Stomach (tissue), 9 donors: Measurements from ENCODE around the gene THSD4. TPM values are rescaled to one million over a fixed set of nuclear protein-coding genes. Genes with fewer than 3 reads are reported as not detected.

ENCODE experiments used
- DNase-seq, 2 donors: peaks; one replicate each; pipeline versions ENCODE4 v3.0.0 to v3.0.0-alpha.2; 2013 to 2019
- H3K27ac ChIP-seq, 5 donors: fragments of 200-600 bp in 4 of 5; sonication (generic) in 4 of 5; one replicate each; pipeline ENCODE4 v1.5.1; 2013 to 2019; ENCODE audit warnings: mild to moderate bottlenecking in 1 of 5, moderate library complexity in 1 of 5
- H3K27me3 ChIP-seq, 3 donors: fragments of 200-600 bp; sonication (generic); one replicate each; pipeline ENCODE4 v1.5.1; 2017 to 2019; ENCODE audit warnings: mixed run types in 1 of 3
- H3K36me3 ChIP-seq, 4 donors: fragments of 200-600 bp; sonication (generic); 1 replicate in 3 of 4; 2 replicates in 1 of 4; pipeline ENCODE4 v1.5.1; 2016 to 2019
- H3K4me1 ChIP-seq, 4 donors: fragments of 200-600 bp; sonication (generic); one replicate each; pipeline ENCODE4 v1.5.1; 2016 to 2019
- H3K4me3 ChIP-seq, 4 donors: fragments of 200-600 bp; sonication (generic) in 3 of 4; one replicate each; pipeline ENCODE4 v1.5.1; 2016 to 2019; ENCODE audit warnings: mild to moderate bottlenecking in 1 of 4
- H3K9me3 ChIP-seq, 4 donors: fragments of 200-600 bp; sonication (generic); one replicate each; pipeline ENCODE4 v1.5.1; 2016 to 2019
- EP300 ChIP-seq: sonication (generic); formaldehyde crosslinking; IDR thresholded peaks from one replicate; pipeline ENCODE4 v1.6.1; 2017; ENCODE audit warnings: antibody characterized with exemption
- POLR2A ChIP-seq, 4 donors: fragments of 450-650 bp; IDR thresholded peaks; one replicate each; pipeline ENCODE4 v1.6.1; 2016; ENCODE audit warnings: antibody characterized with exemption in 4 of 4, control low read depth in 2 of 4, mild to moderate bottlenecking in 1 of 4, moderate library complexity in 1 of 4
- POLR2AphosphoS5 ChIP-seq, 3 donors: sonication (generic); formaldehyde crosslinking; IDR thresholded peaks; one replicate each; pipeline ENCODE4 v1.6.1; 2016; ENCODE audit warnings: antibody characterized with exemption in 3 of 3
- WGBS, 5 donors: extraction: QIAGEN DNeasy Blood & Tissue Kit in 3 of 5; methylation state at CpG; one replicate each; pipeline versions ENCODE4 v1.1.5 to v1.1.7; 2013 to 2018; 5-methylcytosine and 5-hydroxymethylcytosine counted together
- intact Hi-C: fragments of 100-400 bp; cut with DNase I; formaldehyde crosslinking; loops from one replicate; pipeline ENCODE4 v1.15.1; 2023; ENCODE audit warnings: low total_unique reads
- polyA plus RNA-seq, 3 donors: library from polyadenylated mRNA; stranded (reverse); fragments of 200-250 nt; gene quantifications; one replicate each; pipeline ENCODE4 v1.2.3, GENCODE V29; 2013
- total RNA-seq, 5 donors: library from RNA; depleted of rRNA; stranded (reverse); fragments of >200 nt; gene quantifications; one replicate each; pipeline versions ENCODE4 v1.1.0 to v1.2.3, GENCODE V29; 2014 to 2016
- TF ChIP-seq, protein P1 (sequence below), 7 experiments: fragments of 450-650 bp in 4 of 7; fragments of 200-600 bp in 3 of 7; sonication (generic) in 3 of 7; IDR thresholded peaks; one replicate each; pipeline ENCODE4 v1.5.1; 2016 to 2019; ENCODE audit warnings: antibody characterized with exemption in 7 of 7, control low read depth in 2 of 7, mild to moderate bottlenecking in 1 of 7
- donor health status: healthy with polysubstance abuse.
- donor health status: Bipolar disorder and iron deficiency.
- donor health status: healthy.

Gene THSD4
- total and polyA plus RNA-seq, 8 donors, result 1.8 to 79.4 (median 22.0) TPM

DNA sequence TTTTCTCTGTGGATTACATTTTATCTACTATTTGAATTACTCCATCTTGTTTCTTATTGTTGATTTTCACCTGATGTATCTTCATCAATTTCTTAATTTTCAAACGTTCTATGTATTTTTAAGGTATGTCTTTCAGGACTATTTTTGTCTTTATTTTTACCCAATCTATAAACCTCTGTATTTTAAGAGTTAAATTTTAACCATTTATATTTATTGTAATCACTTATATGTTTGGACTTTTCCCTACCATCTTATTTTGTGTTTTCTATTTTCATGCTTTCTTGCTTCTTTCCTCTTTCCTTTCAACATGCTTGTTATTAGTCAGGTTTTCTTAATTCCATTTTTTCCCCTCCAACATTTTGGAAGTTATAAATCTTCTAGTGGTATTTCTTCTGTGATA is 645.6 kb downstream of the THSD4 start:
- WGBS, 5 donors, result 91 to 96% (median 93%) methylated on average over 1 of the region's 1 CpG
- no peak for DNase-seq
- no peaks in the 10 kb centered on the region for H3K27me3 ChIP-seq
- peaks cover 0 to 10% (median 7%) of the 10 kb centered on the region in 4 donors for H3K9me3 ChIP-seq
- H3K27ac ChIP-seq, result no peak overlapping the region
- intact Hi-C loops, result no loop called here
- no peak overlapping the region for H3K4me3 ChIP-seq
- H3K36me3 ChIP-seq, result peaks cover 0 to 42% (median 25%) of the 10 kb centered on the region in 4 donors
- TF ChIP-seq POLR2AphosphoS5 (IDR thresholded peaks at IDR 0.05) (no peak), POLR2A (IDR thresholded peaks at IDR 0.05) (no peak), EP300 (no peak)
- TF ChIP-seq, protein P1, sequence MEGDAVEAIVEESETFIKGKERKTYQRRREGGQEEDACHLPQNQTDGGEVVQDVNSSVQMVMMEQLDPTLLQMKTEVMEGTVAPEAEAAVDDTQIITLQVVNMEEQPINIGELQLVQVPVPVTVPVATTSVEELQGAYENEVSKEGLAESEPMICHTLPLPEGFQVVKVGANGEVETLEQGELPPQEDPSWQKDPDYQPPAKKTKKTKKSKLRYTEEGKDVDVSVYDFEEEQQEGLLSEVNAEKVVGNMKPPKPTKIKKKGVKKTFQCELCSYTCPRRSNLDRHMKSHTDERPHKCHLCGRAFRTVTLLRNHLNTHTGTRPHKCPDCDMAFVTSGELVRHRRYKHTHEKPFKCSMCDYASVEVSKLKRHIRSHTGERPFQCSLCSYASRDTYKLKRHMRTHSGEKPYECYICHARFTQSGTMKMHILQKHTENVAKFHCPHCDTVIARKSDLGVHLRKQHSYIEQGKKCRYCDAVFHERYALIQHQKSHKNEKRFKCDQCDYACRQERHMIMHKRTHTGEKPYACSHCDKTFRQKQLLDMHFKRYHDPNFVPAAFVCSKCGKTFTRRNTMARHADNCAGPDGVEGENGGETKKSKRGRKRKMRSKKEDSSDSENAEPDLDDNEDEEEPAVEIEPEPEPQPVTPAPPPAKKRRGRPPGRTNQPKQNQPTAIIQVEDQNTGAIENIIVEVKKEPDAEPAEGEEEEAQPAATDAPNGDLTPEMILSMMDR (IDR thresholded peaks at IDR 0.05), result no peak
- no peaks in the 10 kb centered on the region for H3K4me1 ChIP-seq

- H3K9me3 ChIP-seq, result peaks cover 0 to 10% (median 7%) of the 10 kb centered on the region in 4 donors
- intact Hi-C loops, result no loop called here
- H3K27ac ChIP-seq, result no peak overlapping the region
- no peaks in the 10 kb centered on the region for H3K4me1 ChIP-seq
- WGBS, 5 donors, result 56 to 72% (median 65%) methylated on average over 3 of the region's 3 CpGs
- DNase-seq, result peak; percentile 44 to 48
- H3K27me3 ChIP-seq, result no peaks in the 10 kb centered on the region
- H3K4me3 ChIP-seq, result no peak overlapping the region
- peak in 2 of 3 donors; percentile 15 to 27 for TF ChIP-seq POLR2AphosphoS5 (IDR thresholded peaks at IDR 0.05)
- TF ChIP-seq, protein P1 (IDR thresholded peaks at IDR 0.05), result no peak
- H3K36me3 ChIP-seq, result peaks cover 0 to 48% (median 29%) of the 10 kb centered on the region in 4 donors
Measured at GRCh38 chr15:71761649-71762048, 646.4 kb downstream of the THSD4 start.

- 91 to 97% (median 96%) methylated on average over 5 of the region's 5 CpGs for WGBS, 5 donors
- no peak for DNase-seq
- no peaks in the 10 kb centered on the region for H3K4me1 ChIP-seq
- no peak for TF ChIP-seq POLR2AphosphoS5 (IDR thresholded peaks at IDR 0.05)
- TF ChIP-seq, protein P1 (IDR thresholded peaks at IDR 0.05), result no peak
- no peak for TF ChIP-seq POLR2A (IDR thresholded peaks at IDR 0.05)
- no peak for TF ChIP-seq EP300
- peaks cover 0 to 46% (median 27%) of the 10 kb centered on the region in 4 donors for H3K36me3 ChIP-seq
- no peaks in the 10 kb centered on the region for H3K27me3 ChIP-seq
- intact Hi-C loops, result no loop called here
- H3K27ac ChIP-seq, result no peak overlapping the region
- H3K4me3 ChIP-seq, result no peak overlapping the region
- no peaks in the 10 kb centered on the region for H3K9me3 ChIP-seq
Measured at GRCh38 chr15:71768184-71768583, 652.9 kb downstream of the THSD4 start.

GRCh38 chr15:71773206-71773859 is 658.1 kb downstream of the THSD4 start:
- WGBS, 5 donors, result 87 to 91% (median 91%) methylated on average over 1 of the region's 1 CpG
- intact Hi-C loops, result no loop called here
- Histone ChIP-seq H3K4me1 (no peaks in the 10 kb centered on the region), H3K4me3 (no peak overlapping the region), H3K36me3 (peaks cover 0 to 44% (median 22%) of the 10 kb centered on the region in 4 donors), H3K27ac (no peak overlapping the region), H3K9me3 (no peaks in the 10 kb centered on the region), H3K27me3 (no peaks in the 10 kb centered on the region)
- TF ChIP-seq POLR2AphosphoS5 (IDR thresholded peaks at IDR 0.05) (no peak), POLR2A (IDR thresholded peaks at IDR 0.05) (no peak), EP300 (no peak)
- TF ChIP-seq, protein P1 (IDR thresholded peaks at IDR 0.05), result no peak
- DNase-seq, result no peak
